Measurements from ENCODE around the gene SEZ6. TPM values are rescaled to one million over a fixed set of nuclear protein-coding genes. Genes with fewer than 3 reads are reported as not detected.

Gene SEZ6
- total RNA-seq, 1 donor, result not detected

GRCh38 chr17:29036584-29036983 lies 30.8 kb upstream of the SEZ6 start:
- TF ChIP-seq, protein P1, sequence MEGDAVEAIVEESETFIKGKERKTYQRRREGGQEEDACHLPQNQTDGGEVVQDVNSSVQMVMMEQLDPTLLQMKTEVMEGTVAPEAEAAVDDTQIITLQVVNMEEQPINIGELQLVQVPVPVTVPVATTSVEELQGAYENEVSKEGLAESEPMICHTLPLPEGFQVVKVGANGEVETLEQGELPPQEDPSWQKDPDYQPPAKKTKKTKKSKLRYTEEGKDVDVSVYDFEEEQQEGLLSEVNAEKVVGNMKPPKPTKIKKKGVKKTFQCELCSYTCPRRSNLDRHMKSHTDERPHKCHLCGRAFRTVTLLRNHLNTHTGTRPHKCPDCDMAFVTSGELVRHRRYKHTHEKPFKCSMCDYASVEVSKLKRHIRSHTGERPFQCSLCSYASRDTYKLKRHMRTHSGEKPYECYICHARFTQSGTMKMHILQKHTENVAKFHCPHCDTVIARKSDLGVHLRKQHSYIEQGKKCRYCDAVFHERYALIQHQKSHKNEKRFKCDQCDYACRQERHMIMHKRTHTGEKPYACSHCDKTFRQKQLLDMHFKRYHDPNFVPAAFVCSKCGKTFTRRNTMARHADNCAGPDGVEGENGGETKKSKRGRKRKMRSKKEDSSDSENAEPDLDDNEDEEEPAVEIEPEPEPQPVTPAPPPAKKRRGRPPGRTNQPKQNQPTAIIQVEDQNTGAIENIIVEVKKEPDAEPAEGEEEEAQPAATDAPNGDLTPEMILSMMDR (IDR thresholded peaks at IDR 0.05; ENCODE audit: insufficient read depth, low read length), result no peak

GRCh38 chr17:29034510-29034909 lies 28.7 kb upstream of the SEZ6 start:
- TF ChIP-seq, protein P1 (IDR thresholded peaks at IDR 0.05; ENCODE audit: insufficient read depth, low read length), result no peak
- H3K4me3 ChIP-seq (ENCODE audit: low read depth, low read length), result no peak overlapping the region
- DNase-seq (ENCODE audit: low read depth), result no peak

More at GRCh38 chr17:29036584-29036983, 30.8 kb upstream of the SEZ6 start:
- no peak for DNase-seq (ENCODE audit: low read depth)
- H3K4me3 ChIP-seq (ENCODE audit: low read depth, low read length), result no peak overlapping the region

DNA sequence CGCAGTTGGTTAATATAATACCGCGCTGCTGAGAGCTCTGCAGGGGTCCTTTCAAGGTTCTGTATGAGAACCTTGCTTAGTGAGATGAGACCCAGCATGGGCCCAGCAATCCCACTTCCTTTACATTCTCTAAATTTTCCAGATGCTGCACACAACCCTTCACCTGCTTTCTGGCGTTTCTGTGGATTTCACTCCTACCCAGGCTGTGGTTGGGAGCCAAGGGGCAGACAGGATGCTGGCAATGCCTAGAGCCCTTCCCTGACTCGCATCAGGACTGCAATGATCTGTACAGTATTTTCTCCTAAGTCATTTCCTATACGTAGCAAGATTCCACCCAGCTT lies 27.0 kb upstream of the SEZ6 start:
- no peak overlapping the region for H3K4me3 ChIP-seq (ENCODE audit: low read depth, low read length)
- TF ChIP-seq, protein P1 (IDR thresholded peaks at IDR 0.05; ENCODE audit: insufficient read depth, low read length), result no peak
- no peak for DNase-seq (ENCODE audit: low read depth)

DNA sequence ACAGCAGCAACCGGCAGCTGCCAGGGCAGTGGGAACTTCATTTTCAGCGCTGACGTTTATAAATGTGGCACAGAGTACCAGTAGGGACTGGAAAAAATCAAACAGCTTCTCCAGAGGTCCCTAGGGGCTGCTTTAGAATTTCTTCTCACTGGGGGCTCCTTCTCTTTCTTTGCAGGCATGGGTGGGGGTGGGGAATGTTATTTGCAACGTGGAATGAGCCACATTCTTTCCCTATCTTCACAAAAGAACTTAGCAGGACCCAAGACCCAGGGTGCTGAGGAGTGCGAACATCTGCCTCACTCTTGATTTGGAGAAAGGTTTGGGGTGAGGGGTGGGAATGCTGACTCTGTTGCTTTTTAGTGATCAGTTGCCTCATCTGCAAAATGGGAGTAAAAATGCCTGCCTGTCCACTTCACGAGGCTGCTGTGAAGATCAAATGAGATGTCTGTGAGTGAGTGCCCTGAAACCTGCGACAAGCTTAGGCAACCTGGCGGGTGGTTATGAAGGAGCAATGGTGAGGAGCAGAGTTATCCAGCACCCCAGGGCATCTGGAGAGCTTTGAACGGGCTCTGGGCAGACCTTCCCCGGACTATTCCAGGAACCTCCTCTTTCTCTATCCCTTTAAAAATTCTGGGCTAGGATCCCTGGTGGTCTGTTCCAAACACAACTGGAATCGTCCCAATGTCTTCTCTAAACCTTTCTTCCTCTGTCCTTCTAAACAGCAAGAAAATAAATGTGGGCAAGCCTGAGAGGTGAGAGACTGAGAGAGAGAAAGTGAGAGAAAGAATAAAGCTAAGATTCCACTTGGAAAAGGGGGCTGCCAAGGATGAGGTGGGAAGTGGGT lies 26.4 kb upstream of the SEZ6 start:
- H3K4me3 ChIP-seq (ENCODE audit: low read depth, low read length), result no peak overlapping the region
- TF ChIP-seq, protein P1 (IDR thresholded peaks at IDR 0.05; ENCODE audit: insufficient read depth, low read length), result no peak
- no peak for DNase-seq (ENCODE audit: low read depth)

GRCh38 chr17:29031488-29031887 lies 25.7 kb upstream of the SEZ6 start:
- TF ChIP-seq, protein P1 (IDR thresholded peaks at IDR 0.05; ENCODE audit: insufficient read depth, low read length), result no peak
- no peak overlapping the region for H3K4me3 ChIP-seq (ENCODE audit: low read depth, low read length)
- DNase-seq (ENCODE audit: low read depth), result no peak

- TF ChIP-seq, protein P1 (IDR thresholded peaks at IDR 0.05; ENCODE audit: insufficient read depth, low read length), result no peak
- no peak for DNase-seq (ENCODE audit: low read depth)
- H3K4me3 ChIP-seq (ENCODE audit: low read depth, low read length), result no peak overlapping the region
Measured at GRCh38 chr17:29024316-29024952, 18.6 kb upstream of the SEZ6 start.
